Tibial nerve (tissue), 4 donors: Measurements from ENCODE around the gene STXBP2.

Source experiments
- CTCF ChIP-seq, 5 experiments: fragments of 200-600 bp in 3 of 5; fragments of 450-650 bp in 2 of 5; sonication (generic) in 3 of 5; IDR thresholded peaks; one replicate each; pipeline ENCODE4 v1.5.1; 2016 to 2019; ENCODE audit warnings: antibody characterized with exemption in 5 of 5, mild to moderate bottlenecking in 3 of 5, moderate library complexity in 2 of 5
- EP300 ChIP-seq, 2 donors: sonication (generic); formaldehyde crosslinking; IDR thresholded peaks; one replicate each; pipeline ENCODE4 v1.6.1; 2017; ENCODE audit warnings: antibody characterized with exemption in 2 of 2, mild to moderate bottlenecking in 1 of 2
- POLR2A ChIP-seq, 2 donors: fragments of 450-650 bp; IDR thresholded peaks; one replicate each; pipeline ENCODE4 v1.6.1; 2017; ENCODE audit warnings: antibody characterized with exemption in 2 of 2, mild to moderate bottlenecking in 2 of 2, moderate library complexity in 2 of 2

DNA sequence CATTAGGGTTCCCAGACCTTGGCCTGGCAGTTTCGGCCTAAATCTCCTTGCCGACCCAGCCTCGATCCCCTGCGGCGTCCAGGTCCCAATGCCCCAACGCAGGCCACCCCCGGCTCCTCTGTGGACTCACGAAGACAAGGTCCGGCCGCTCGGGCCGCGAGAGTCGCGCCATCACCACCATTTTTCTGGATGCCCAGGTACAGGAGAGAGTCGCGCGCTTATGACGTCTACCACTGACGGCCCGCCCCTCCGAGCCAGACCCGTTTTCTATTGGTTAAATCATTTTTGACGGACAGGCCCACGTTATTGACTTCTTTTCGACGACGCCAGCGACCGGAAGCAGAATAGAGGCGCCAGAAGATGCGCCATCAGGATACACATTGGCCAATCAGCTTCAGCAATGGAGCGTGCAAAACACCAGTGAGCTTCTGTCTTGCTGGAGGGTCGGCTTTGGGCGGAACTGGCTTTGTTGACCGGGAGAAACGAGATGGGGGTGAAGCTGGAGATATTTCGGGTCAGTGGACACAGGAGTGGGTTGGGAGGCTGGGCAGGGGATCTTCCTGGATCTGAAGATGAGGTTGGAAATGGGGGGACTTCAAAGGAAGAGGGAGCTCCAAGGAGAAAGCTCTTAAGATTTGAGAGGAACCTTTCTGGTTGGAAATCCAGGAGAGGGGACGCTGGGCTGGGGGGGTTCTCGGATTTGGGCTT, 7.4 kb upstream of the STXBP2 start, which contains the start of the genes PET100 and XAB2:
- TF ChIP-seq CTCF (IDR thresholded peaks at IDR 0.05) (peak in 1 of 5 experiments; percentile 41), POLR2A (IDR thresholded peaks at IDR 0.05) (peak in 1 of 2 donors; percentile 71), EP300 (IDR thresholded peaks at IDR 0.05) (peak; percentile 91 to 96)
